GM12891 (cell line): ENCODE measurements around the gene PRSS22. TPM values are rescaled to one million over a fixed set of nuclear protein-coding genes. Genes with fewer than 3 reads are reported as not detected.
A peak's percentile ranks its signal among the peaks of the same experiment; 100 is the strongest.
"Not testable (repeated sequence)": the region's sequence is repeated elsewhere in the genome, so short reads cannot be mapped to it uniquely, and the experiment has no call there.

Experiments used
- DNase-seq: peaks from one replicate; pipeline ENCODE4 v3.0.0; 2011; ENCODE audit warnings: low spot score; ENCODE audit not compliant: insufficient read length
- FAIRE-seq: peaks from 2 replicates; lab custom pipeline; 2011; peaks lifted over from hg19 to GRCh38; lab: Jason Lieb, UNC
- PAX5 ChIP-seq: IDR thresholded peaks from 2 replicates; pipeline ENCODE4 v1.6.1; 2011; ENCODE audit warnings: low read length, moderate library complexity, mild to moderate bottlenecking; ENCODE audit not compliant: insufficient read depth, severe bottlenecking
- POLR2A ChIP-seq: IDR thresholded peaks from 2 replicates; pipeline ENCODE4 v1.6.1; 2011; ENCODE audit warnings: low read depth, low read length, control low read depth
- POLR2AphosphoS5 ChIP-seq: IDR thresholded peaks from 2 replicates; pipeline ENCODE4 v1.6.1; 2011; ENCODE audit warnings: low read depth, low read length, control low read depth
- POU2F2 ChIP-seq: IDR thresholded peaks from 2 replicates; pipeline ENCODE4 v1.6.1; 2011; ENCODE audit warnings: low read depth, mild to moderate bottlenecking, control low read depth, low read length, moderate library complexity
- SPI1 ChIP-seq: IDR thresholded peaks from 2 replicates; pipeline ENCODE4 v1.6.1; 2011; ENCODE audit warnings: low read depth, low read length, control low read depth
- TAF1 ChIP-seq: IDR thresholded peaks from 2 replicates; pipeline ENCODE4 v1.6.1; 2011; ENCODE audit warnings: low read depth, low read length, control low read depth
- polyA plus RNA-seq: library from polyadenylated mRNA; unstranded; fragments of >200 nt; gene quantifications from one replicate; pipeline ENCODE4 v1.2.1, GENCODE V29; 2012; ENCODE audit warnings: low read depth, missing spikeins, inconsistent platforms; ENCODE audit not compliant: missing spikeins

The PRSS22 gene, protein sequence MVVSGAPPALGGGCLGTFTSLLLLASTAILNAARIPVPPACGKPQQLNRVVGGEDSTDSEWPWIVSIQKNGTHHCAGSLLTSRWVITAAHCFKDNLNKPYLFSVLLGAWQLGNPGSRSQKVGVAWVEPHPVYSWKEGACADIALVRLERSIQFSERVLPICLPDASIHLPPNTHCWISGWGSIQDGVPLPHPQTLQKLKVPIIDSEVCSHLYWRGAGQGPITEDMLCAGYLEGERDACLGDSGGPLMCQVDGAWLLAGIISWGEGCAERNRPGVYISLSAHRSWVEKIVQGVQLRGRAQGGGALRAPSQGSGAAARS
- polyA plus RNA-seq = not detected

DNA sequence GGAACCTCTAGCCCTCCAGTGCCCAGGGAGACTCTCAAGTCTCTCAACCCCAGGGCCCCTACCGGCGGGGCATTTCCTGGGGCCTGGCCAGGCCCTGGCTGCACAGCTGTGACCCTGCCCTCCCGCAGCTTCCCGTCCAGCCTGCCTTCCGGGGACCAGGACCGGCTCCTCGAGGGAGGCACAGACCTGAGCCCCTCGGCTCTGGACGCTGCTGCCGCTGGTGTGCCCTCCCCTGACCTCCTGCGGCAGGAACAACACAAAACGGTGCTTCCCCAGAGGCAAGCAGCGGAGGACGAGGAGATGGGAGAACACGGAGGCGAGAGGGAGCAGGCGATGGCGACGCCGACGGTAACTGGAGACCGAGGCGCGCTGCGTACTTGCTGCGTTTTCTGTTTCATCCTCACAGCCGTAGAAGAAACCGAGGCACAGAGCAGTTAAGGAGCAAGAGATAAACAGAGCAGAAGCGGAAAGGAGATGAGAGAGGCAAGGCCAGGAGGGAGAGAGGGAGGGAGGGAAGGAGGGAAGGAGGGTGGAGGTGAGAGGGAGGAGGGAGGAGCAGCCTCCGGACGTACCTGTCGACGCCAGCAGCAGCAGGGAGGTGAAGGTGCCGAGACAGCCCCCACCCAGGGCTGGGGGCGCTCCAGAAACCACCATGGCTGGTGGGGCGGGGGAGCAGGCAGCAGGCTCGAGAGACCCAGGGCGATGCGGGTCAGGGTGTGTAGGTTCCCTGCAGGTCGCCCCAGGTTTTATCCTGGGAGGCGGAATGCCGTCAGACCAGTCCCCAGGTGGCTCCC lies at the start of gene PRSS22:
PRSS22 (minus strand) TSS at position 720 of the 794 bp plus-strand sequence; CDS start at position 654, 66 bp downstream.
- TF ChIP-seq SPI1 (no peak), POU2F2 (no peak), POLR2A (no peak), PAX5 (no peak), TAF1 (no peak), POLR2AphosphoS5 (no peak)
- DNase-seq (no peak), FAIRE-seq (peak; percentile 20)

- FAIRE-seq, DNase-seq: not testable (repeated sequence)
Measured at GRCh38 chr16:2907084-2907753, 49.2 kb upstream of the PRSS22 start.

DNA sequence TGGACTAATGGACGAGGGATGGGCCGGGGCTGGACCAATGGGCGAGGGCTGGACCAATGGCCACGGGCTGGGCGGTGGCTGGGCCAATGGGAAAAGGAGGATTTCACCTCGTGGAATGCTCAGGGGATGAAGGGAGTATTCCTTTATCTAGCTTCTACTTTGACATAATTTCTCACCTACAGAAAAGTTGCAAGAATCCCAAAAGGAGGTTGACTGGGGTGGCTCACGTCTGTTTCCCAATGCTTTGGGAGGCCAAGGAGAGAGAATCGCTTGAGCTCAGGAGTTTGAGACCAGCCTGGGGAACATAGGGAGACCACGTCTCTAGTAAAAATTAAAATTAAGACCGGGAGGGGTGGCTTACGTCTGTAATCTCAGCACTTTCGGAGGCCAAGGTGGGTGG lies 48.0 kb upstream of the PRSS22 start:
- no peak for TF ChIP-seq PAX5
- DNase-seq (no peak), FAIRE-seq (no peak)

- FAIRE-seq = peak; percentile 98
- DNase-seq = peak; percentile 94
- no peak for TF ChIP-seq SPI1
- no peak for TF ChIP-seq PAX5
- TF ChIP-seq POLR2AphosphoS5 = peak; percentile 71
- TF ChIP-seq POLR2A = peak; percentile 70
- TF ChIP-seq TAF1 = peak; percentile 52; the same call in 1 of the 2 replicates
- TF ChIP-seq POU2F2 = no peak
Measured at GRCh38 chr16:2905241-2905987, 47.4 kb upstream of the PRSS22 start.

DNA sequence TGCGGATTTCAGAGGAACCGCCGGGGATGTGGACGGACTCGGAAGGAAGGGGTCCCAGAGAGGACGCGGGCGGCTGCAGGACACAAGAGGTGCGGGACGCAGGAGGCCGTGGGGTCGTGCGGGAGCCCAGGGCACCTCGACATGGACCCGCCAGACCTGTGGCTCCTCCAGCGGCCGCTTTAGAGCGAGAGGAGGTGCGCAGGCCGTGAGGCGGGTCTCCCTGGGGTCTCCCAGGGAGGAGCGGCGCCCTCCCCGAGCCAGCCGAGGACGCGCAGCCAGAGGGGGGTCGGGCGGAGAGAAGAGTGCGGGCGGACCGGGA lies 46.9 kb upstream of the PRSS22 start:
- no peak for FAIRE-seq
- DNase-seq = no peak

DNA sequence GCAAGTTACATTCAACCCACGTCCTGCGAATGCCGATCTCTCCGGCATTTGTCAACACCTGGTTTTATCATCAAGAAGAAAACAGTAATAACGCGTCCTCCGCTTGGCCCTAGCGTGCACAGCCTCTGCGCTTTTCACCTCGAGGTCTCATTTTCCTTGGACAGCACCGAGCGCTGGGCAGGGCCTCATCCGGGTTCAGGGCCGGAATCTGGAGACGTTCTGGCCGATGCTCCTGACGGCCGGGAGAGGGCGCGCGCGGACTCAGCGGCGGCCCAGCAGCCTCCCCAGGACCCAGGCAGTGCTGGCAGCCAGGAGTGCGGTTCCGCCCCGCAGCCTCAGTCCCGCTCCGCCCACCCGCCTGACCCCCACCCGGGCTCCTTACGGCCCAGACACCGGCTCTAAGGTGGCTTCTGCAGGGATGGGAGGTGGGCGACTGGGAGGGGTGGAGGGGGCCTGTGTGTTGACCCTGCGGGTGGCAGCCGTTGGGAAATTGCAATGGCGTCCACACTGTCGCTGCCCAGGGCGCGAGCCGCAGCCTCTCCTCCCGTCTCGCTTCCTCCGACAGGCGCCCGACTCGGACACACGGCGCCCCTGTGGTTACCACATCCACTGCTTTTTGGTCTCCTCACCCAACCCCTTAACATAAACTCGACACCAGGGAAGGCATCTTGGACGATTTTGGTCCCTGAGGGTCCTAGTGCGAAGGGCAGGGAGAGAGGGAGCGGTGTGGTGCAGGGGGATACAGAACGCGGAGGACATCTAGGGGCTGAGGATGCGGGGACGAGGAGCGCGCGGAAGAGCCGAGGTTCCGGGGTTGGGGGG lies 46.3 kb upstream of the PRSS22 start:
- TF ChIP-seq TAF1 (0 out of 2 replicates have a peak, but pooled peaks have one; percentile 23), SPI1 (no peak), POLR2A (no peak)
- peak; percentile 95 for FAIRE-seq
- DNase-seq = peak; percentile 92

More for the DNA sequence above, 46.9 kb upstream of the PRSS22 start:
- TF ChIP-seq POU2F2 (no peak), PAX5 (no peak), SPI1 (no peak), POLR2A (no peak), TAF1 (no peak), POLR2AphosphoS5 (no peak)

DNA sequence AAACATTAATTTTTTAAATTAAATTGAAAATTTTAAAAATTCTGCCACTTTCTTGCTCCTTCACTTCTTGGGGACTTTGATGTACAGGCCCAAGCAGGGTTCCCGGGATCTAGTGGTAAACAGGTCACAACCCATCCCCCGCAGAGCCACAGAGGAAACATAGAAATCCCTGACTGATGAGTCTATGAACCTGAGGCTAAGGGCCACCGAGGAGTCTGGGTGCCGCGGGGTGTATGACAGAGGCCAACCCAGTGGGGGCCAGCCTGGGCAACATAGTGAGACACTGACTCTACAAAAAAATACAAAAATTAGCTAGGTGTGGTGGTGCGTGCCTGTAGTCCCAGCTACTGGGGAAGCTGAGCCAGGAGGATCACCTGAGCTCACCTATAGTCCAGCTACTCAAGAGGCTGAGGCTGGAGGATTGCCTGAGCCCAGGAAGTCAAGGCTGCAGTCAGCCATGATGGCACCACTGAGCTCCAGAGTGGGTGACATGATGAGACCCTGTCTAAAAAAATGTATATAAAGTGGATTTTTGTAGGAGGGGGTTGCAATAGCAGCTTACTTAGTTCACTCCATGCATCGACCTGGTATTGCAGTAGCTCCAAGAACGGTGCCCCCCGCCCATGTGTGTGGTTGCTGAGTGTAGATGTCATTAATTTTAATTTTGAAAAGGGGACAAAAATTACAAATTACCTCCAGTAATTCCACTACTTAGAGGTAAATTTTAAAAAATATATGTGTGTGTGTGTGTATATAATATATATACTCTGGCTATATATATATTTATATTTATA lies 44.6 kb upstream of the PRSS22 start:
- no peak for TF ChIP-seq PAX5
- no peak for TF ChIP-seq TAF1
- no peak for TF ChIP-seq POLR2A
- no peak for TF ChIP-seq POLR2AphosphoS5
- TF ChIP-seq POU2F2 = no peak
- no peak for TF ChIP-seq SPI1
- DNase-seq = no peak
- FAIRE-seq = no peak

- FAIRE-seq = no peak
- TF ChIP-seq POLR2AphosphoS5 (no peak), SPI1 (no peak), POLR2A (no peak), POU2F2 (no peak), PAX5 (no peak), TAF1 (no peak)
- no peak for DNase-seq
Measured at GRCh38 chr16:2900526-2901075, 42.6 kb upstream of the PRSS22 start.
